GF-D8 (cell line): ENCODE measurements around the gene PNPLA7.
"Not testable (repeated sequence)": the region's sequence is repeated elsewhere in the genome, so short reads cannot be mapped to it uniquely, and the experiment has no call there.

Experiments used
- DNase-seq: peaks from one replicate; lab custom pipeline; 2025; lab: John Stamatoyannopoulos, UW

Gene PNPLA7

DNA sequence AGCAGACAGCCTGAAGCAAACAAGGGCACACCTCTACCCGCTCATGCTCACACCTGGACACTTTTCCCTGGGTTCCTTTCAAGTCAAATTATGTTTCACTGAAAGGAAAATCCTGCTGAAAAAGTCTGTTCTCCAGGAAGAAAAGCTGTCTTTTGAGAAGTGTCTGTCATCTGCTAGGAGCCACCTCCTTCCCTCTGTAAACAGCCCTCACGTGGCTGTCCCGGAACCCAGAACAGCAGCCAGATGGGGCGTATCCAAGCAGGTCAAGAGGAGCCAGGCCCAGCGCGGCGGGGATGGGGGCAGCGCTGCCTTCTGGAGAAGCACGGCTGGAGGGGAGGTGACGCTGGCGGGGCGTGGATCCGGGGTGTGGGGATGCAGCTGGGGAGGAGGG lies at the start of gene PNPLA7:
Gene PNPLA7, minus strand, starts transcription at position 172 of the 391 bp plus-strand sequence. CDS start 205 bp downstream, outside the sequence.
- peak; percentile 50 for DNase-seq

DNA sequence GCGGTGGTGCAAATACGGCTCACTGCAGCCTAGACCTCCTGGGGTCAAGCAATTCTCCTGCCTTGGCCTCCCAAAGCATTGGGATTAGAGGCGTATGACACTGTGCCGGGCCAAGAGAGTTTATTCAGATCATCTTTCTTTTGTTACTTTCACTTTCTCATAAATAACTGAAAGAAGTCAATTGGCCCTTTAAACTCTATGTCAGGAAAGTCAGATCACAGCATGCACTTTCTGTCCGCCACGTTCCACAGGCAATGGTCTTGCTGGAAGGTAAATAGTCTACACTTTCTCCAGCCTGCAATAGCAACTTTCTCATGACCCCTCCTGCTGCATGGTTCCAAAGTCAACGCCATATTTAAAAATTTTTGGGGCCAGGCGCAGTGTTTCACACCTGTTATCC lies 48.7 kb upstream of the PNPLA7 start:
- no peak for DNase-seq

DNA sequence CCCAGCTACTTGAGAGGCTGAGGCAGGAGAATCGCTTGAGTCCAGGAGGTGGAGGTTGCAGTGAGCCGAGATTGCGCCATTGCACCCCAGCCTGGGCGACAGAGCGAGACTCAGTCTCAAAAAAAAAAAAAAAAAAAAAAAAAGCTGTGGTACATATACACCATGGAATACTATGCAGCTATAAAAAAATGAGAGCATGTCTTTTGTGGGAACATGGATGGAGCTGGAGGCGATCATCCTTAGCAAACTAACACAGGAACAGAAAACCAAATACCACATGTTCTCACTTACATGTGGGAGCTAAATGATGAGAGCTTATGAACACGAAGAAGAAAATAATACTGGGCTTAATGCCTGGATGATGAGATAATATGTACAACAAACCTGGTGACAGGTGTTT lies 46.4 kb upstream of the PNPLA7 start:
- not testable (repeated sequence) for DNase-seq

DNA sequence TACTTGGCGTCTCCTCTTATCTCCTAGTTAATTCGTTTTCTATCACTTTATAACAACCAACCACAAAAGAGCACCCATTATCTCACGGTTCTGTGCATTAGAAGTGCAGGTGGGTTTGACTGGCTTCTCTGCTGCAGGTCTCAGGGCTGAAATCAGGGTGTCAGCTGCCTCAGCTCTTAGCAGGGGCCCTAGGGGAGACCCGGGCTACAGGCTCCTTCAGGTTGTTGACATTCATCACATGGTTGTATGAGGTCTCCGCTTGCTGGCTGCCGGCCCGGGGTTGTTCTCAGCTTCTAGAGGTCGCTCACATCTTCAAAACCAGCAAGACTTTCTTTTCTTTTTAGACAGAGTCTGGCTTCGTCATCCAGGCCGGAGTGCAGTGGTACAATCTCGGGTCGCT lies 43.0 kb upstream of the PNPLA7 start:
- no peak for DNase-seq

DNA sequence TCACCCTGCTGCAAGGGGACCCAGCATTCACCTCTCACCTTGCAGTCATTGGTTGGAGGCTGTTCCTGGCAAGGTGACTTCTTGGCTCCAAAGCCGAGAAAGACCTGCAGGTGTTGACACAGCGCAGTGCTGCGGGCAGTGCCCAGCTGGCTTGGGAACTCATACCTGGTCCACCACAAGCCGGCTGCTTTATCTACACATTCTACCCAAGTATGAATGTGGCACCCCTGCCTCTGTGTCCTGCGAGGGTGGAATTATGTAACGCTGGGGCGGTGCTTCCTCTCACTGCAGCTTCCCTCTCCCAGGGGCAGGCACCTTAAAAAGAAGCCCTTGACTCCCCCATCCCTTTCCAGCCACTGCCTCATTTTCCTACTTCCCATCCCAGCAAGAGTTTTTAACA lies 42.6 kb upstream of the PNPLA7 start:
- peak; percentile 24 for DNase-seq

DNA sequence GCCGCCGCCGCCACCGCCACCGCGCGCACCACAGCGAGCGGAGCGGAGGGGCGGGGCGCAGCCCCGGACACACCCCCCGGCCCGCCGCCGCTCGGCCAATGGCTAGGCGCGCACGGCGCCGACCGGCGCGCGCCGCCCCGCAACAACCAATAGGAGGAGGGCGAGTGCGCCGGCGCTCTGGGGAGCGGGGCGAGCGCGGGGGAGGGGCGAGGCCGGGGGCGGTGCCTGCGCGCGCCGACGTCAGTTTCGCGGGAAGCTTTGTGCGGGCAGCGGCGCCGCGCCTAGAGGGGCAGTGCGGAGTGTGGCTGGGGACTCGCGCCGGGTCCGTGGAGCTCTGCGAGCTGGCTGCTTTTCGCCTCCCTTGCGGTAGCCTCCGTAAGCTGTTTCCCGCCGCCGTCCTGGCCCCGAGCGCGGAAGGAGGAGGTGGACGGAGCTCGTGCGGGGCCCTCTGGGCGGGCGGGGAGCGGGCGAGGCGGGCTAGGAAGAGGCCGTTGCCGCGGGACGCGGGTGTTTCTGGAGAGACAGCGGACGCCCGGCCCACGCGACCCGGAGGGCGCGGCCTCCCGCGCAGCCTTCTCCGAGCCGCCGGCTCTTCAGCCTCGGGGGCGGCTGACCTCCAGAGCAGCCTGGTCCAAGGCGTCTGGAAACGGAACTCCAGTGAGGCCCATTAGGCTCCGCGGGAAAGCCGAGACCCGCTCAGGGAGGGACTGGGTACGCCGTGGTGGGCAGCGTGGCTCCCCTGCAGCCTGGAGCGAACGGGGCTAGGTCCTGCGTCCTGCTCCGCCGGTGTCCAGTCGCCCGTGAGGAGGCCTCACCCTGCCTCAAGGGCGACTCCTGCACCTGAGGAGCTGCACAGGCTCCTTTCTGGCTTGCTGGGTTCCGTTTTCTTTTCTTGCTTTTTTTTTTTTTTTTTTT lies 40.5 kb upstream of the PNPLA7 start, which contains the start of gene ZMYND19:
Gene ZMYND19, minus strand, starts transcription at position 44 of the 915 bp plus-strand sequence. CDS start 249 bp downstream, outside the sequence.
- peak; percentile 72 for DNase-seq

DNA sequence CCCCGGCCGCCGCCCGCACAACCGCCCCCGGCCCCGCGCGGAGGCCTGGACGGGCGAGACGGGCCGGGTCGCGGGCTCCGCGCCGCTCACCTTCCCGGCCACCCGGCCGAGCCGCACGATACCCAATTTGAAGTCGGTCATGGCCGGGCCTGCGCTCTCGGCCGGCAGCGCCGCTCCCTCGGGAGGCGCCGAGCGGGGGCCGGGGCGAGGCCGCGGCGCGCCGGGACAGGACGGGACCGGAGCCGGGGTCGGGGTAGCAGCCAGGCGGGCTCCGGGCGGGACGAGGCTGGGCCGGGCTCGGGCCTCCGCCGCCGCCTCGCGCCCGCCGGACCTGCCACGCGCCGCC lies 39.9 kb upstream of the PNPLA7 start:
- no peak for DNase-seq

DNA sequence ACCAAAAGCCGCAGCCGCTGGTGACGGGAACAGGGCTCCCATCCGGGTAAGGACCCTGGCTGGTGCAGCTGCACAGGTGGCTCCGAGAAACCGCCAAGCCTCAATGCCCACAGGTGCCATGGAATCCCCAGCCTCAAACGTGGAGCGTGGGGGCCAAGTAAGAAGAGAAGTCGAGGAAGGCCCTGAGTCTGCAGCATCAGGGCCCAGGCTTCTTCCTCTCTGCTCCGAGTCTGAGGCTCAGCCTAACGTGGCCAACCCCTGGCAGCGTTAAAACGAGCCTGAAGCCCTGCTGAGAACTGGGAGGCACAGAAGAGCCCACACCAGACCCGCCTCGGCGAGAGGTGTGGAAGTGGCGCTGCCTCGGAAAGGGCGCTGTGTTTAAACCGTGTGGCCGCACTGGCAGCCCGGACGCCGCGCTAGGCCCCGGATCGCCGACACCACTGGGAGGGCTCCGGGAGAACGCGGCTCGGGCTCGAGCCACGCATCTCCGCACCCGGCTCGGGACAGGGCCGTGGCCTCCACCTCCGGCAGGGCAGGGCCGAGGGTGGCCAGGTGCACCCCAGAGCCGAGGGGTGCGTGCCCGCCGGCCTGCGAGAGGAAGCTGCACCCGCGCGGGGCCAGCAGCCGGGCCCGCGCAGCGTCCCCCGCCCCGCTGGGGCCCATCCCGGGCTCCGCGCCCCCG lies 39.4 kb upstream of the PNPLA7 start:
- DNase-seq = no peak

DNA sequence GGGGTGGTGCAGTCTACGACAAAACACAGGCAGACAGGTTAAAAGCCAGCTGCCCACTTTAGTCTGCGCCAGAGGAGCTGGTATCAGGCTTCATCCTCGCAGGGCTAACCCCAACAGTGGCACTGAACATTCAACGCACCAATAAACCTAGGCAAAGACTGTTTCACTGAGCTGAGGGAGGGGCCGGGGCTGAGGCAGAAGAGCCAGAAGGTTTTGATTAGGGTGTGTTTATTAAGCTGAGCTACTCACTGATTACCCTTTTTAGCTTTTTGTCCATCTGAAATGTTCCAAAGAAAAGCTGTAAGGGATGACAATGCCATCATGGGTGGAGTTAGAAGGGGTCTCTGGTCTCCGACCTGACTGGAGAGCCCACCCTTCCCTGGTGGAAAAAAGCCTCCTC lies 38.7 kb upstream of the PNPLA7 start:
- no peak for DNase-seq

DNA sequence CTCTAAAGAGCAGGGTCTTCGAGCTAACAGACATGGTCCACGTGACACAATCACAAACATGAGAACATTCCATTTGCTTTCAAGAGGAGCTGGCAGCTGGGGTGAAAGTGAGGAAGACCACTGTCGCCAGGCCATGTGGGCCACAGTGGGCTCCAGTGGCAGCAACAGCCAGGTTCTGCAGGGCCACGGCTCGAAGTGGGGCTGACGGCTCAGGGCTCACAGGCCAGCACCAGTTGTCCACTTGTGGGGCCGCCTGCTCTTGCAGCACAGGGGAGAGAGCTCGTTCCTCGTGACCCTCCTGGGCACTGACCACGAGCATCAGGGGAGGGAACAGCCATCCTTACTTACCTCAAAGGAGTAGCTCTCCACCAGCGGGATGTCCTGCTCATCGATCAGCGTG lies 38.1 kb upstream of the PNPLA7 start:
- DNase-seq = no peak

DNA sequence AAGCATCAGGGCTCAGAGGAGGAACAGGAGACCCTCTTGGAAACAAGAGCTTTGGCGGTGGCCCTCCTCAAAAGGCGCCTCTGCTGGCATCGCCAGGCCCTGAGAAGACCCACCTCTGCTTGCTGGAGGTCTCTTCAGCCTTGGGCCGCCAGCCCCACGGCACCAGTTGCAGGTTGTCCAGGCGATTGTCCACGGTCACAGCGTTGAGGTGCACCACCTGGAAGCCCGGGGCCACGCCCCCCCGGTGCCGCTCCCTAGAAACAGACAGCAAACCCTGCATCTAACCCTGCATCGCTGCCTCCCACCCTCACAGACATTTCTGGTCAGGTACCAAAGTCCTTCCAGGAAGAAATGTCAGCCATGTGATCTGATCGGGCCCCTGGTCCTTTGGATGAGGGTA lies 36.7 kb upstream of the PNPLA7 start:
- no peak for DNase-seq

DNA sequence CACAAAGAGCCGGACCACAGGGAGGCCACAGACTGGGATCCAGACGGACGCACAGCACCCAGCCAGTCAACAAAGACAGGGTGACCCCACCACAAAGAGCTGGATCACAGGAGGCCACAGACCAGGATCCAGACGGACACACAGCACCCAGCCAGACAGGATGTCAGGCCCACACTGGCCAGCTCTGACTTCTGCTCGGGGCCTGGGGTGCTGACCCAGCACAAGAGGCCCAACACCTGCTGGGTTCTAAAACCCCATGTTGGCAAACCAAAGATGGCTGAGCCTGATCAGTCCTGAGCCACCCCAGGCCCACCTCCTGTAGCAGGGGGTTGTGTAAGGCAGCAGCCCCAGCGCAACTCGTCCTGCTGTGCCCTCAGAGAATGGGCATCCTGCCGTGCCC lies 33.8 kb upstream of the PNPLA7 start:
- DNase-seq = no peak

DNA sequence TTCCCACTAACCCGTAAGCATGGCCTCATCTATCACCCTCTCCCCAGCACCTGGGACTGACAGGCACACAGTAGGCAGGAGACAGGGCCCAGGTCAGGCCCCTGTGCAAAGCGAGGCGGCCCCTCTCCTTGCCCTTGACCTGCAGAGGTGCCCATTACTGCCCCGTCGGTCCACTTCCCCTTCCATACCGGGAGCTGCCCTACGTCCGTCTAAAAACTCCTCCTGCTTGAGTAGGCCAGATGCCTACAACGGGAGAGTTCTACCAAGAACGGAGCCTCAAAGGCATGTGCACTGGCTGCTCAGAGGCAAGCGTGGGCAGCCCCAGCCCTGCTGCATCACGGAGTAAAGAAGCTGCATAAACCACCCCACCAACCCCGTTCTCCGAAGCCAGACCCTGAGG lies 33.1 kb upstream of the PNPLA7 start:
- no peak for DNase-seq

DNA sequence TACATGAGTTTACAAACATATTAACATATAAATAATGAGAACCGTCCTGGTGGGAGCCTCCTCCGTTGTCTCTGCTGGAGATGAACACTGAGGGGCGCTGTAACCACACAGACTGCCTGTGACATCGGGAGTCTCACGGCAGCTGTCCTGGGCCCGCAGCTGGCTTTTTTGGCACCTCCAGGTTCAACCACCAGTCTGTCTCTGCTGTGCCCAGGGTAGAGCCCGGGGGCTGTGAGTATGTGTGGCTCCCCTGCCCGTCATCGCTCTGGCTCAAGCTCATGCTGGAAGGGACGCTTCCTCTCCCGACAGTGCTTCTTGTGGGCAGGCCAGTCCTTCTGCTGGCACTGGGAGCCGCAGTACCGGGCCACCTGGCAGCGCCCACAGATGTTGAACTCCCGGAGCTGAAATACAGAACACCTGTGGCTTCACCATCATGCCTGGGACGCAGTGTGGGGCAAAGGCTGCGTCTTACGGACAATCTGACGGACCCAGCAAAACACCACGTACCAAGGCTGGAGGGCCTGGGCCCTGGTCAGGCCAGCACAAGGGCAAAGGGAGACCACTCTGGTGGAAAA lies 32.2 kb upstream of the PNPLA7 start:
- DNase-seq = no peak

DNA sequence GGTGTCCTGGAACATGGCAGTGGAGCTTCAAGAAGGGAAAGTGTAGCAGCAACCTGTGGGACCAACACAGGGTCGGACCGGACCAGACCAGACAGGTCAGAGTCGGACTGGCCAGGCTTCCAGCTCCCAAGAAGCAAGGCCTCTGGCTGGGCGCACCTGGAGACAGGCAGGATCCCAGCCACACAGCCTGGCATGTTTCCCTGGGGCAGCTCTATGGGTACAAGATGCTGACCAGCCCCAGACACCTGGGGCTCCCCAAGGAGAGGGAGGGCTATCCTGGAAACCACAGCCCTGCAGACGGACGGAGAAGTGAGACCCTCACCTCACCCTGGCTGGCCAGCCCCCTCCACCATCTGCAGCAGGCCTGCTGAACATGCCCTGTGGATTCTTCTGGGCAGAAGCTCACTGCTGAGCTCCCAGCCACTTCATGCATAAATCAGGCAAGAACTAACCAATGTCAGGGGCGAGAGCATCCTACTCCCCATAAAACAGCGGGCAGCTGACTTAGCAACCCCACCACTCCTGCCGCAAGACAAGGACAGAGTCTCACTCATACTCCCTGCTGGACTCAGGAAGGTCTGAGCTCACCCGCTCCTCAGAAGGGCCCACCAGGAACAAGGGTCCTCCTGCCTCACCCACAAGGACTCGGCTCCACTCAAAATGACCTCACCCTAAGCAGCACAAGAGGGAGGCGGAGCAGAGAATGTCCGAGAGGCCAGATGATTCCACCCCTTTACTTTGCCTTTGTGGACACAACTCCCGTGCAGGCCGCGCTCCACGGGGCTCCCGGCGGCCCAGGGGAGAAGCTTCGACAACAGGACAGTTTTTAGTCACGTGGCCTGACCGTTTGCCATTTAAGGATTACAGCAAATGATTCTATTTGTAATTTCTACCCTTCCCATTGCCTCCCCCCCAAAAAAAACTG lies 31.4 kb upstream of the PNPLA7 start:
- DNase-seq = no peak

DNA sequence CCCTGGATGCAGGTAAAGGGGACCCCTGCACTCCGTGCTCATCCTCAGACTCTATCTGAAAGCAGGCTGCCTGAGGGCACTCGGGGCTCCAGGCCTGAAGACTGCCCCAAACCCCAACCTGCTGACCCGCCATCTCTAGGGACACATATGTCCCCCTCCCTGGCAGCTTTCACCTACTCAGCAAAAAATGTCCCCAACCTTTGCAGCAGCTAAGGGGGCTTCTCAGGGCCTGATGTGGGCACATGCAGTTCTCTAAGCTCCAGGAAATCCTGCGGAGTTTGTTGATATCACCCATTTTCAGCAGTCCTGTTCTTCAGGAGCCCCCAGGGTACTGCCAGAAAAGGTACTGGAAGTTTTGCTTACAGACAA lies 30.7 kb upstream of the PNPLA7 start:
- DNase-seq = no peak

DNA sequence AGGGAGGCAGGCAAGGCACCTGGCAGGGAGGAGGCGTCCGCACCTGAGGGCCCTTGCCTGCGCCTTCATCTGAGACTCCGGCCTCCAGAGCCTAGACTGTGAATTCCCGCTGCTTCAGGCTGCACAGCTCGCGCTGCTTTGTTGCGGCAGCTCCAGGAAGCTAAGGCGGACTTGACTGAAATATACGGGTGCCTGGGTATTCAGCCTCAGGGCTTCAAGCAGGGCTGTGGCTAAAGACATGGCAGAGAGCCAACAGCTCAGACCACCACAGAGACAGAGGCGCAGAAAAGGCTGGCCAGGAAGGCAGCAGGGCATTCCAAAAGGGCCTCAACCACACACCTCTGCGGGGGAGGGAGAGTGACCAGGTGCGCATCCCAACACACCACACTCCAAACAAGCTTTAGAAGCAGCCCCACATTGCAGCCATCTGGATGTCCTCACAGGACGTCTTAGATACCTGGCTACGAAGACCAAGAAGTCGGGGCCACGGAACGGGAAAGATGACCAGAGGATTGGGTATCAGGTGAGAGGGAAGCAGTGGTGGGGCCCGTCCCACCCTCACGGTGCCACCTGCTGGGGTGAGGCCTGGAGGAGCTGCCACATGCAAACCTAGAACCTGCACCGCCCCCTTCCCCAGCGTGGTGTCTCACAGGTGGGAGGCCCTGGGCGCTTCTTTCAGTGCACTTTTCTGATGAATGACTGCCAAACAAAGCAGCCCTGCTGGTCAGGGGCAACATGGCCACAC lies 30.2 kb upstream of the PNPLA7 start:
- DNase-seq = no peak

DNA sequence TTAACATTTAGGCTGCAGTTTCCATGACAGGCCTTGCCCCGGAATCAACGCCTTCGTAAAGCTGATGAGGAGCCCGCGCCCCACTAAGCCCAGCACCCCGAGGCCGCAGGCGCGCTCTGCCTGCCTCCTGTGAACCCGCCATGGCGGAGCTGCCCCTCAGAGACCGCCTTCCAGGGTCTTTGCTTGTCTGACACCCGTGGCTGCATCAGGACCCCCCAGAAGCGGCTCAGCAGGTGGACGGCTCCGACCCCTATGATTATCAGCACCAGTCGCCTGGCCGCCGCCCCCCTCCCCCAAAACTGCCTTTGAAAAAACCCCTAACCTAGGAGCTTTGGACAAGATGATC lies 29.0 kb upstream of the PNPLA7 start:
- no peak for DNase-seq

DNA sequence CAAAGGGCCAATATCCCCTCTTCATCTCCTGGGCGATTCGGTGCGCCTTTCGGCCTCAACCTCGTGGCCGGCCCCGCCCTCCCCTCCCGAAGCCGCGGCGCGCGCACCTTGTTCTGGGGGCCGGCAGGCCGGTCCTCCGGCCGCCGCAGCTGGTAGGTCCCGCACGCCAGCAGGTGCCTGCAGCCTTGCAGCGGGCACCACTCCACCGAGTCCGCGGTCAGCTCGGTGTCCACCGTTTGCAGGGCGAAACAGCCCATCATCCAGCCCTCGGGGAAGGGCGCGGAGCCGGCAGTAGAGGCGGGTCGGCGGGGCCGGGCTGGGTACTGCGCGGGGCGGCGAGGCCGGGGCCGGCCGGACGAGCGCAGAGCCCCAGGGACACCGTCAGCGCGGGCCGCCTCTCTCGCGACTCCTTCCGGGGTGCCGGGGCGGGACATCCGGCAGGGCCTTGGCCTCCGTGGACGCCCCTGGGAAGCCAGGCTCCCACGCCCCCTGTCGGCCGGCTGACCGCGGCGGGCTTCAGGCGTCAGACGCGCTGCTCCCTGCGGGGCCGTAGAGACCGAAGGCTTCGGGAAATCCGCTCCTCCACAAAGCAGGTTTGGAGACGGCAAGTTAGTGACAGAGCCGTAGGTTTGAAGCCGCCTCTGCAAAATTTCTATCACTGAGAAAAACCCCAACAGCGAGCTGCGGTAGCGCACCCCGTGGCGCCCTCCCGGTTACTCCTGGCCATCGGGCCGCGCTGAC lies 28.5 kb upstream of the PNPLA7 start, which contains the start of gene DPH7:
Gene DPH7, minus strand, starts transcription at position 408 of the 741 bp plus-strand sequence. Its CDS starts 148 bp downstream, at position 260.
- peak; percentile 55 for DNase-seq

DNA sequence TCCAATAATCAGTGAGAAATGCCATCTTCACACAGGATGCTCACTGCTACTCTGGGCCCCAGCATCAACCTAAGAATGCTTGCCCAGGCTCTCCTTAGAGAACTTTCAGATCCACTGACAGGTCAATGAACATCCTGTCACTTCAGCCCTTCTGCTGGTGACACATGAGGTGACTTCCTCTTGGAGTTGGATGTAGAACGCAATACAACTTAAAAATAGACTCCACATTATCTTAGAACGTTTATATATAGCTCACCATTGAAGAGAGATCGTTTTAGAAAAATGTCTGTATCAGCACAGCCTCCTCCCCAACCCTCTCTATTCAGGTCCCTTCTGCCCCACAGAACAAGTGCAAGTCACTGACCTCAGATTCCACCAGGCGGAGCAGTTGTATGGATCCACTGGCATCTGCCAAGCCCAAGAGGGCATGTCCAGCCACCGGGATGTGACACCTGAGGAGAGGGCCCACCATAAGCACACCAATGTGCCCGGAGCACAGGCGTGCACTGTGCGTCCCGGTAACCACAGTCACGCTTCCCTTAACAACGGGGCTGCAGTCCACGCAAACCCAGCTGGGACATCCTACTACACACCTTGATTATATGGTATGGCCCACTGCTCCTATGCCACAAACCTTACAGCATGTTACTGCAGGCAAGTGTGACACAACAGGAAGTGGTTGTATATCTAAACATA lies 25.7 kb upstream of the PNPLA7 start:
- no peak for DNase-seq
